GM23338 (cell line): Measurements from ENCODE around the gene CEP43. TPM values are rescaled to one million over a fixed set of nuclear protein-coding genes. Genes with fewer than 3 reads are reported as not detected.

Experiments
- ATAC-seq: fragments of 200-7000 bp; cut with Tn5 transposase; 3 replicates; pipeline ENCODE4 v1.9.1; 2020
- DNase-seq: peaks from one replicate; pipeline ENCODE4 v3.0.0-alpha.2; 2015; ENCODE audit warnings: low spot score
- H2AFZ ChIP-seq: fragments of 200-600 bp; sonication (generic); 2 replicates; pipeline ENCODE4 v1.8.0; 2016; ENCODE audit warnings: antibody characterized with exemption, mild to moderate bottlenecking, moderate library complexity
- H3F3A ChIP-seq: fragments of 200-600 bp; sonication (generic); replicated peaks from 2 replicates; pipeline ENCODE4 v1.8.0; 2017; ENCODE audit warnings: antibody characterized with exemption, mixed run types, low read depth
- H3K27ac ChIP-seq: fragments of 200-600 bp; sonication (generic); 2 replicates; pipeline ENCODE4 v1.6.1; 2016; ENCODE audit warnings: low read depth
- H3K27me3 ChIP-seq: fragments of 200-600 bp; sonication (generic); 2 replicates; pipeline ENCODE4 v1.8.0; 2016; ENCODE audit warnings: mild to moderate bottlenecking, mixed run types, moderate library complexity; ENCODE audit not compliant: insufficient read depth
- H3K36me3 ChIP-seq: fragments of 200-600 bp; sonication (generic); 2 replicates; pipeline ENCODE4 v1.8.0; 2016; ENCODE audit warnings: mild to moderate bottlenecking; ENCODE audit not compliant: insufficient read depth
- H3K4me1 ChIP-seq: fragments of 200-600 bp; sonication (generic); 2 replicates; pipeline ENCODE4 v1.8.0; 2016; ENCODE audit warnings: mild to moderate bottlenecking, moderate library complexity; ENCODE audit not compliant: insufficient read depth
- H3K4me2 ChIP-seq: fragments of 200-600 bp; sonication (generic); 2 replicates; pipeline ENCODE4 v1.7.1; 2017; ENCODE audit warnings: mixed run types
- H3K4me3 ChIP-seq: fragments of 200-600 bp; sonication (generic); 2 replicates; pipeline ENCODE4 v1.6.1; 2016; ENCODE audit warnings: mixed run types
- H3K79me2 ChIP-seq: fragments of 200-600 bp; sonication (generic); replicated peaks from 2 replicates; pipeline ENCODE4 v1.8.0; 2017; ENCODE audit warnings: mild to moderate bottlenecking; ENCODE audit not compliant: insufficient read depth
- H3K9me2 ChIP-seq: fragments of 200-600 bp; sonication (generic); 2 replicates; pipeline ENCODE4 v1.8.0; 2017; ENCODE audit not compliant: insufficient read depth
- H4K20me1 ChIP-seq: fragments of 200-600 bp; sonication (generic); replicated peaks from 2 replicates; pipeline ENCODE4 v1.8.0; 2017; ENCODE audit warnings: mild to moderate bottlenecking; ENCODE audit not compliant: insufficient read depth
- H3K27ac Mint-ChIP-seq: 2 replicates; pipeline ENCODE4 v1.8.0; 2020; ENCODE audit warnings: inconsistent platforms, mild to moderate bottlenecking, moderate library complexity, mixed read lengths
- H3K27me3 Mint-ChIP-seq: 3 replicates; pipeline ENCODE4 v1.8.0; 2022; ENCODE audit warnings: low read depth, mild to moderate bottlenecking, moderate library complexity, mixed read lengths, inconsistent platforms; ENCODE audit not compliant: insufficient read depth, poor library complexity
- H3K36me3 Mint-ChIP-seq: 3 replicates; pipeline ENCODE4 v1.8.0; 2021; ENCODE audit warnings: low read depth, mild to moderate bottlenecking, inconsistent platforms, moderate library complexity, mixed read lengths
- H3K4me1 Mint-ChIP-seq: 3 replicates; pipeline ENCODE4 v1.8.0; 2020; ENCODE audit warnings: mild to moderate bottlenecking, inconsistent platforms, mixed read lengths
- H3K4me3 Mint-ChIP-seq: 3 replicates; pipeline ENCODE4 v1.8.0; 2021; ENCODE audit warnings: moderate library complexity, mild to moderate bottlenecking, inconsistent platforms, mixed read lengths
- H3K9me3 Mint-ChIP-seq: 3 replicates; pipeline ENCODE4 v1.8.0; 2020; ENCODE audit warnings: moderate library complexity, mild to moderate bottlenecking, inconsistent platforms, mixed read lengths
- CREB1 ChIP-seq: fragments of 250-450 bp; sonication (Bioruptor Pico); IDR thresholded peaks from 2 replicates; pipeline ENCODE4 v1.5.0; 2020; ENCODE audit warnings: low read depth, mild to moderate bottlenecking, moderate library complexity
- ETS1 ChIP-seq: IDR thresholded peaks from 2 replicates; pipeline ENCODE4 v1.6.1; 2016; ENCODE audit warnings: antibody characterized with exemption
- JUNB ChIP-seq: IDR thresholded peaks from one replicate; pipeline ENCODE4 v1.6.1; 2016; ENCODE audit warnings: antibody characterized with exemption; ENCODE audit not compliant: unreplicated experiment
- REST ChIP-seq: IDR thresholded peaks from one replicate; pipeline ENCODE4 v1.6.1; 2018; ENCODE audit warnings: antibody characterized with exemption; ENCODE audit not compliant: unreplicated experiment
- STAT1 ChIP-seq: IDR thresholded peaks from one replicate; pipeline ENCODE4 v1.6.1; 2016; ENCODE audit warnings: antibody characterized with exemption; ENCODE audit not compliant: unreplicated experiment
- ZNF462 ChIP-seq: fragments of 250-450 bp; sonication (Bioruptor Pico); IDR thresholded peaks from 2 replicates; pipeline ENCODE4 v1.5.0; 2020; ENCODE audit warnings: mild to moderate bottlenecking, moderate library complexity
- polyA plus RNA-seq: library from polyadenylated mRNA; unstranded; fragments of >200 nt; fragmentation: Nextera tagmentation; extraction: Ambion mirVana; gene quantifications from 2 replicates; pipeline ENCODE4 v1.2.1, GENCODE V29; 2016
- total RNA-seq: library from RNA; depleted of rRNA; stranded (reverse); fragments of >200 nt; shearing (Covaris generic); gene quantifications from 2 replicates; pipeline ENCODE4 v1.2.3, GENCODE V29; 2014

Gene CEP43
- total and polyA plus RNA-seq, 2 experiments from 2014 or later, result 39.9 to 44.3 TPM

GRCh38 chr6:167013946-167014345 is 14.7 kb downstream of the CEP43 start:
- H3K9me3 Mint-ChIP-seq, result no peaks in the 10 kb centered on the region
- H4K20me1 ChIP-seq, result peaks cover 7% of the 10 kb centered on the region; the same call in 1 of the 2 replicates
- H3K36me3 ChIP-seq, result peaks cover 30% of the 10 kb centered on the region; the same call in 1 of the 2 replicates
- H3K4me3 ChIP-seq, result no peak overlapping the region
- no peak overlapping the region for H3K4me2 ChIP-seq
- H3K4me1 ChIP-seq, result no peaks in the 10 kb centered on the region
- no peak for ATAC-seq
- peaks cover 2% of the 10 kb centered on the region for H3K27me3 Mint-ChIP-seq
- H3K27ac ChIP-seq, result no peak overlapping the region
- no peaks in the 10 kb centered on the region for H3F3A ChIP-seq
- H3K27ac Mint-ChIP-seq, result no peak overlapping the region
- H3K4me3 Mint-ChIP-seq, result no peak overlapping the region
- H3K36me3 Mint-ChIP-seq, result peaks cover 59% of the 10 kb centered on the region
- DNase-seq, result no peak
- H3K4me1 Mint-ChIP-seq, result no peaks in the 10 kb centered on the region
- TF ChIP-seq ZNF462, result no peak
- no peak for TF ChIP-seq REST
- no peak for TF ChIP-seq JUNB
- TF ChIP-seq STAT1, result no peak
- TF ChIP-seq CREB1 (CRISPR knock-in tag), result no peak
- no peak for TF ChIP-seq ETS1
- H2AFZ ChIP-seq, result no peak overlapping the region
- H3K79me2 ChIP-seq, result peaks cover 7% of the 10 kb centered on the region; the same call in 1 of the 2 replicates
- no peaks in the 10 kb centered on the region for H3K27me3 ChIP-seq
- H3K9me2 ChIP-seq, result no peaks in the 10 kb centered on the region
